K562 (cell line): ENCODE results near the gene CCDC85B. TPM values are rescaled to one million over a fixed set of nuclear protein-coding genes. Genes with fewer than 3 reads are reported as not detected.
A peak's percentile ranks its signal among the peaks of the same experiment; 100 is the strongest.

Source experiments
- BRD9 ChIP-seq: fragments of 450-650 bp; IDR thresholded peaks from 2 replicates; pipeline ENCODE4 v1.6.1; 2018; ENCODE audit warnings: low read depth; ENCODE audit not compliant: partially characterized antibody
- FOXA3 ChIP-seq, 2 experiments: fragments of 450-650 bp in 1 of 2; sonication (generic) in 1 of 2; formaldehyde crosslinking; IDR thresholded peaks in 1 of 2; conservative IDR thresholded peaks in 1 of 2; 2 replicates each; pipeline versions ENCODE4 v1.4.0 to v1.8.0; 2020 to 2022; ENCODE audit warnings: mild to moderate bottlenecking in 2 of 2, missing genetic modification reagents in 1 of 2
- KLF16 ChIP-seq: IDR thresholded peaks from 2 replicates; pipeline ENCODE4 v1.6.1; 2016; ENCODE audit warnings: antibody characterized with exemption
- RBM22 ChIP-seq: fragments of 200-400 bp; formaldehyde crosslinking; IDR thresholded peaks from 2 replicates; pipeline ENCODE4 v1.6.1; 2018; ENCODE audit warnings: low read length, low read depth; ENCODE audit not compliant: poor library complexity, severe bottlenecking
- ZKSCAN3 ChIP-seq: fragments of 250-450 bp; sonication (Bioruptor Pico); IDR thresholded peaks from 2 replicates; pipeline ENCODE4 v1.4.0; 2020
- polyA plus RNA-seq, 8 experiments: library from polyadenylated mRNA; depleted of rRNA in 4 of 8; stranded (reverse) in 5 of 8; unstranded in 3 of 8; fragments of >200 nt; fragmentation: Nextera tagmentation in 2 of 8; fragmentation: Illumina TruSeq in 1 of 8; extraction: Ambion mirVana in 2 of 8; extraction: Trizol in 1 of 8; gene quantifications; 2 replicates each; pipeline versions ENCODE4 v1.2.1 to v1.2.3, GENCODE V29; 2011 to 2014; ENCODE audit warnings: inconsistent platforms in 1 of 8, missing spikeins in 1 of 8
- total RNA-seq, 7 experiments: library from RNA; depleted of rRNA in 6 of 7; stranded (reverse); fragments of >200 nt in 6 of 7; fragmentation: Illumina TruSeq in 2 of 7; extraction: Trizol in 2 of 7; gene quantifications; 2 replicates each; pipeline versions ENCODE4 v1.2.1 to v1.2.3, GENCODE V29; 2011 to 2021; ENCODE audit warnings: low replicate concordance in 1 of 7
- TF ChIP-seq, protein P1 (sequence below): sonication (generic); formaldehyde crosslinking; IDR thresholded peaks from 2 replicates; pipeline ENCODE4 v1.8.0; 2022; ENCODE audit warnings: mild to moderate bottlenecking, missing genetic modification reagents
- TF ChIP-seq, protein P2 (sequence below), 2 experiments: fragments of 150-350 bp in 1 of 2; IDR thresholded peaks; 2 replicates each; pipeline ENCODE4 v1.6.1; 2012 to 2016; ENCODE audit warnings: low read depth in 2 of 2, low read length in 2 of 2, mild to moderate bottlenecking in 1 of 2, moderate library complexity in 1 of 2
- TF ChIP-seq, protein P3 (sequence below), 2 experiments: fragments of 450-650 bp; formaldehyde crosslinking in 1 of 2; IDR thresholded peaks; 2 replicates each; pipeline versions ENCODE4 v1.4.0 to v1.6.1; 2014 to 2020; ENCODE audit warnings: mild to moderate bottlenecking in 2 of 2, borderline replicate concordance in 1 of 2, low read depth in 1 of 2

The CCDC85B gene
- total and polyA plus RNA-seq, 9 of the 15 experiments (the other 6 are each of a cell fraction or from before 2014, with no cell fraction given): 0.14 to 138 (median 6.2) TPM

DNA sequence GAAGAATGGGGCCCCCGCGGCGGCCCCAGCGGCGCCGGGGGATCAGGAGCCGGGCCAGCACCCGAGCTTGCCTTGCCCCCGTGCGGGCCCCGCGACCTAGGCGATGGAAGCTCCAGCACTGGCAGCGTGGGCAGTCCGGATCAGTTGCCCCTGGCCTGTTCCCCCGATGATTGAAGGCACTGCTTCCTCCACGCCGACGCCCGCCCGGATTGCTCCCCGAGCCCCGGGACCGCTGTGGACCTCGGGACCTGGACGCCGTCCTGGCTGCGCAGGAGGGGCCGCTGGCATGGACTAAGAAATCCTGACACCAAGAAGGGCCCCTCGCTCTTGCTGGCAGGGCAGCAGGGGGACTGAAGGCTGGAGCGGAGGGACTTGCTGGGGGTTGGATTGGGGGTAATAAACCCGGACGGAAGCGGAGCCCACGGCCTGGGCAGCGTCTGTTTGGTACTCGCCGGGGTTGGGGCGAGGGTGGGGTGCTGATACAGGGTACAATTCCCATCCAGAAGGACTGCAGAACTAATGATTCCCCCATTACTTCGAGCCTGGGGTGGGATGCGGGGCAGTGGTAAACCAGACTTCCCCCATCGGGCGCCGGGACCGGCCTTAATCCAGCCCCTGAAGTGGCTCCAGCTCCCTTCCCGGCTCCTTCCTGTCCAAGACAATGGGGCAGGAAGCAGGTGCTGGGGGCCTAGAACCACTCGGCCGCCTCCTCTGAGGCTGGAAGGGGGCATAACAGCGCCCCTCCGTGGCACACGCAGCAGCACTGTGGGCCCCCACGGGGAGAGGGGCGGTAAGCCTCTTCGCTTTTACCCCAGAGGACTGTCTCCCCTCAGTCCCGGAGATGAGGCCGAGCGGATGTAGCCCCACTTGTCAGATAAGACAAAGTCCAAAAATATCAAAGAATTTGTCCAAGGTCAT, 1.0 kb downstream of the CCDC85B start (continued):
- TF ChIP-seq, protein P1, sequence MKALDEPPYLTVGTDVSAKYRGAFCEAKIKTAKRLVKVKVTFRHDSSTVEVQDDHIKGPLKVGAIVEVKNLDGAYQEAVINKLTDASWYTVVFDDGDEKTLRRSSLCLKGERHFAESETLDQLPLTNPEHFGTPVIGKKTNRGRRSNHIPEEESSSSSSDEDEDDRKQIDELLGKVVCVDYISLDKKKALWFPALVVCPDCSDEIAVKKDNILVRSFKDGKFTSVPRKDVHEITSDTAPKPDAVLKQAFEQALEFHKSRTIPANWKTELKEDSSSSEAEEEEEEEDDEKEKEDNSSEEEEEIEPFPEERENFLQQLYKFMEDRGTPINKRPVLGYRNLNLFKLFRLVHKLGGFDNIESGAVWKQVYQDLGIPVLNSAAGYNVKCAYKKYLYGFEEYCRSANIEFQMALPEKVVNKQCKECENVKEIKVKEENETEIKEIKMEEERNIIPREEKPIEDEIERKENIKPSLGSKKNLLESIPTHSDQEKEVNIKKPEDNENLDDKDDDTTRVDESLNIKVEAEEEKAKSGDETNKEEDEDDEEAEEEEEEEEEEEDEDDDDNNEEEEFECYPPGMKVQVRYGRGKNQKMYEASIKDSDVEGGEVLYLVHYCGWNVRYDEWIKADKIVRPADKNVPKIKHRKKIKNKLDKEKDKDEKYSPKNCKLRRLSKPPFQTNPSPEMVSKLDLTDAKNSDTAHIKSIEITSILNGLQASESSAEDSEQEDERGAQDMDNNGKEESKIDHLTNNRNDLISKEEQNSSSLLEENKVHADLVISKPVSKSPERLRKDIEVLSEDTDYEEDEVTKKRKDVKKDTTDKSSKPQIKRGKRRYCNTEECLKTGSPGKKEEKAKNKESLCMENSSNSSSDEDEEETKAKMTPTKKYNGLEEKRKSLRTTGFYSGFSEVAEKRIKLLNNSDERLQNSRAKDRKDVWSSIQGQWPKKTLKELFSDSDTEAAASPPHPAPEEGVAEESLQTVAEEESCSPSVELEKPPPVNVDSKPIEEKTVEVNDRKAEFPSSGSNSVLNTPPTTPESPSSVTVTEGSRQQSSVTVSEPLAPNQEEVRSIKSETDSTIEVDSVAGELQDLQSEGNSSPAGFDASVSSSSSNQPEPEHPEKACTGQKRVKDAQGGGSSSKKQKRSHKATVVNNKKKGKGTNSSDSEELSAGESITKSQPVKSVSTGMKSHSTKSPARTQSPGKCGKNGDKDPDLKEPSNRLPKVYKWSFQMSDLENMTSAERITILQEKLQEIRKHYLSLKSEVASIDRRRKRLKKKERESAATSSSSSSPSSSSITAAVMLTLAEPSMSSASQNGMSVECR (CRISPR knock-in tag): peak; percentile 55
- TF ChIP-seq RBM22 (peak; percentile 77), FOXA3 (CRISPR knock-in tag; conservative IDR thresholded peaks at IDR 0.05 in 1 of 2, IDR thresholded peaks at IDR 0.05 in 1 of 2) (0 out of 4 replicates have a peak, but pooled peaks of 1 of the 2 experiments have one; percentile 25), ZKSCAN3 (CRISPR knock-in tag) (no peak), KLF16 (no peak), BRD9 (no peak)
- TF ChIP-seq, protein P2, sequence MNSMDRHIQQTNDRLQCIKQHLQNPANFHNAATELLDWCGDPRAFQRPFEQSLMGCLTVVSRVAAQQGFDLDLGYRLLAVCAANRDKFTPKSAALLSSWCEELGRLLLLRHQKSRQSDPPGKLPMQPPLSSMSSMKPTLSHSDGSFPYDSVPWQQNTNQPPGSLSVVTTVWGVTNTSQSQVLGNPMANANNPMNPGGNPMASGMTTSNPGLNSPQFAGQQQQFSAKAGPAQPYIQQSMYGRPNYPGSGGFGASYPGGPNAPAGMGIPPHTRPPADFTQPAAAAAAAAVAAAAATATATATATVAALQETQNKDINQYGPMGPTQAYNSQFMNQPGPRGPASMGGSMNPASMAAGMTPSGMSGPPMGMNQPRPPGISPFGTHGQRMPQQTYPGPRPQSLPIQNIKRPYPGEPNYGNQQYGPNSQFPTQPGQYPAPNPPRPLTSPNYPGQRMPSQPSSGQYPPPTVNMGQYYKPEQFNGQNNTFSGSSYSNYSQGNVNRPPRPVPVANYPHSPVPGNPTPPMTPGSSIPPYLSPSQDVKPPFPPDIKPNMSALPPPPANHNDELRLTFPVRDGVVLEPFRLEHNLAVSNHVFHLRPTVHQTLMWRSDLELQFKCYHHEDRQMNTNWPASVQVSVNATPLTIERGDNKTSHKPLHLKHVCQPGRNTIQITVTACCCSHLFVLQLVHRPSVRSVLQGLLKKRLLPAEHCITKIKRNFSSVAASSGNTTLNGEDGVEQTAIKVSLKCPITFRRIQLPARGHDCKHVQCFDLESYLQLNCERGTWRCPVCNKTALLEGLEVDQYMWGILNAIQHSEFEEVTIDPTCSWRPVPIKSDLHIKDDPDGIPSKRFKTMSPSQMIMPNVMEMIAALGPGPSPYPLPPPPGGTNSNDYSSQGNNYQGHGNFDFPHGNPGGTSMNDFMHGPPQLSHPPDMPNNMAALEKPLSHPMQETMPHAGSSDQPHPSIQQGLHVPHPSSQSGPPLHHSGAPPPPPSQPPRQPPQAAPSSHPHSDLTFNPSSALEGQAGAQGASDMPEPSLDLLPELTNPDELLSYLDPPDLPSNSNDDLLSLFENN (IDR thresholded peaks at IDR 0.05; ENCODE audit: low read depth in 2 of 2, low read length in 2 of 2): no peak; a peak in 1 of 4 replicates
- TF ChIP-seq, protein P3, sequence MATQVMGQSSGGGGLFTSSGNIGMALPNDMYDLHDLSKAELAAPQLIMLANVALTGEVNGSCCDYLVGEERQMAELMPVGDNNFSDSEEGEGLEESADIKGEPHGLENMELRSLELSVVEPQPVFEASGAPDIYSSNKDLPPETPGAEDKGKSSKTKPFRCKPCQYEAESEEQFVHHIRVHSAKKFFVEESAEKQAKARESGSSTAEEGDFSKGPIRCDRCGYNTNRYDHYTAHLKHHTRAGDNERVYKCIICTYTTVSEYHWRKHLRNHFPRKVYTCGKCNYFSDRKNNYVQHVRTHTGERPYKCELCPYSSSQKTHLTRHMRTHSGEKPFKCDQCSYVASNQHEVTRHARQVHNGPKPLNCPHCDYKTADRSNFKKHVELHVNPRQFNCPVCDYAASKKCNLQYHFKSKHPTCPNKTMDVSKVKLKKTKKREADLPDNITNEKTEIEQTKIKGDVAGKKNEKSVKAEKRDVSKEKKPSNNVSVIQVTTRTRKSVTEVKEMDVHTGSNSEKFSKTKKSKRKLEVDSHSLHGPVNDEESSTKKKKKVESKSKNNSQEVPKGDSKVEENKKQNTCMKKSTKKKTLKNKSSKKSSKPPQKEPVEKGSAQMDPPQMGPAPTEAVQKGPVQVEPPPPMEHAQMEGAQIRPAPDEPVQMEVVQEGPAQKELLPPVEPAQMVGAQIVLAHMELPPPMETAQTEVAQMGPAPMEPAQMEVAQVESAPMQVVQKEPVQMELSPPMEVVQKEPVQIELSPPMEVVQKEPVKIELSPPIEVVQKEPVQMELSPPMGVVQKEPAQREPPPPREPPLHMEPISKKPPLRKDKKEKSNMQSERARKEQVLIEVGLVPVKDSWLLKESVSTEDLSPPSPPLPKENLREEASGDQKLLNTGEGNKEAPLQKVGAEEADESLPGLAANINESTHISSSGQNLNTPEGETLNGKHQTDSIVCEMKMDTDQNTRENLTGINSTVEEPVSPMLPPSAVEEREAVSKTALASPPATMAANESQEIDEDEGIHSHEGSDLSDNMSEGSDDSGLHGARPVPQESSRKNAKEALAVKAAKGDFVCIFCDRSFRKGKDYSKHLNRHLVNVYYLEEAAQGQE (IDR thresholded peaks at IDR 0.05; ENCODE audit: borderline replicate concordance): peak; percentile 27; the same call in 1 of the 2 replicates
- TF ChIP-seq, protein P3 (CRISPR knock-in tag; IDR thresholded peaks at IDR 0.05; ENCODE audit: low read depth): no peak
